Fibroblast of lung (primary cell): Measurements from ENCODE around the gene CLCF1. TPM values are rescaled to one million over a fixed set of nuclear protein-coding genes. Genes with fewer than 3 reads are reported as not detected.

Source experiments
- DNase-seq, 2 donors: peaks; one replicate each; pipeline versions ENCODE4 v3.0.0 to v3.0.0-alpha.2; 2010; ENCODE audit warnings: low read depth in 2 of 2
- H2AFZ ChIP-seq: 2 replicates; pipeline ENCODE4 v1.5.1; 2012; ENCODE audit warnings: low read length, control low read depth, inconsistent platforms
- H3K27ac ChIP-seq: 2 replicates; pipeline ENCODE4 v1.5.1; 2011; ENCODE audit warnings: low read length, control low read depth; ENCODE audit not compliant: insufficient read depth
- H3K27me3 ChIP-seq: 2 replicates; pipeline ENCODE4 v1.5.1; 2011; ENCODE audit warnings: mild to moderate bottlenecking, low read length; ENCODE audit not compliant: control insufficient read depth, insufficient read depth
- H3K36me3 ChIP-seq: 2 replicates; pipeline ENCODE4 v1.5.1; 2011; ENCODE audit warnings: low read length; ENCODE audit not compliant: control insufficient read depth, insufficient read depth
- H3K4me1 ChIP-seq: 2 replicates; pipeline ENCODE4 v1.5.1; 2011; ENCODE audit warnings: low read length; ENCODE audit not compliant: control insufficient read depth, insufficient read depth; ENCODE audit errors: extremely low read depth
- H3K4me2 ChIP-seq: 2 replicates; pipeline ENCODE4 v1.5.1; 2011; ENCODE audit warnings: low read length, control low read depth; ENCODE audit not compliant: insufficient read depth; ENCODE audit errors: extremely low read depth
- H3K4me3 ChIP-seq, 4 experiments: fragments of 200-600 bp in 1 of 4; sonication (generic) in 1 of 4; replicated peaks in 1 of 4; 2 replicates each; pipeline ENCODE4 v1.5.1; 2011 to 2016; ENCODE audit warnings: low read length in 4 of 4, low read depth in 3 of 4, mild to moderate bottlenecking in 3 of 4, control low read depth in 2 of 4, inconsistent platforms in 1 of 4, mixed read lengths in 1 of 4; ENCODE audit not compliant: insufficient read depth in 1 of 4; ENCODE audit errors: control extremely low read depth in 1 of 4
- H3K79me2 ChIP-seq: 2 replicates; pipeline ENCODE4 v1.5.1; 2012; ENCODE audit warnings: mild to moderate bottlenecking, low read length, inconsistent platforms; ENCODE audit not compliant: control insufficient read depth, insufficient read depth
- H3K9ac ChIP-seq: 2 replicates; pipeline ENCODE4 v1.5.1; 2011; ENCODE audit warnings: mild to moderate bottlenecking, low read length, control low read depth; ENCODE audit not compliant: insufficient read depth
- H3K9me3 ChIP-seq: 2 replicates; pipeline ENCODE4 v1.5.1; 2012; ENCODE audit warnings: low read depth, low read length; ENCODE audit not compliant: control insufficient read depth, insufficient read depth
- H4K20me1 ChIP-seq: 2 replicates; pipeline ENCODE4 v1.5.1; 2011; ENCODE audit warnings: low read length; ENCODE audit not compliant: control insufficient read depth, insufficient read depth; ENCODE audit errors: extremely low read depth
- CTCF ChIP-seq, 2 donors: IDR thresholded peaks in 1 of 2; conservative IDR thresholded peaks in 1 of 2; 1 replicate in 1 of 2; 2 replicates in 1 of 2; pipeline ENCODE4 v1.5.1; 2011 to 2012; ENCODE audit warnings: low read length in 2 of 2, control low read depth in 1 of 2, inconsistent platforms in 1 of 2, low read depth in 1 of 2, mild to moderate bottlenecking in 1 of 2
- EZH2 ChIP-seq: IDR thresholded peaks from 2 replicates; pipeline ENCODE4 v1.5.1; 2012; ENCODE audit warnings: low read length, control low read depth, mild to moderate bottlenecking; ENCODE audit errors: missing control alignments
- polyA plus RNA-seq, 2 donors: library from polyadenylated mRNA; depleted of rRNA in 1 of 2; stranded (reverse) in 1 of 2; unstranded in 1 of 2; fragments of >200 nt; gene quantifications; 2 replicates each; pipeline ENCODE4 v1.2.1, GENCODE V29; 2011 to 2012; ENCODE audit warnings: missing spikeins in 1 of 2
- total RNA-seq: library from RNA; depleted of rRNA; stranded (reverse); fragments of >200 nt; gene quantifications from 2 replicates; pipeline ENCODE4 v1.2.1, GENCODE V29; 2014

Gene CLCF1
- total and polyA plus RNA-seq, 2 donors (not counting 1 experiment from before 2014, with no cell fraction given), result 2.3 to 6.0 TPM

DNA sequence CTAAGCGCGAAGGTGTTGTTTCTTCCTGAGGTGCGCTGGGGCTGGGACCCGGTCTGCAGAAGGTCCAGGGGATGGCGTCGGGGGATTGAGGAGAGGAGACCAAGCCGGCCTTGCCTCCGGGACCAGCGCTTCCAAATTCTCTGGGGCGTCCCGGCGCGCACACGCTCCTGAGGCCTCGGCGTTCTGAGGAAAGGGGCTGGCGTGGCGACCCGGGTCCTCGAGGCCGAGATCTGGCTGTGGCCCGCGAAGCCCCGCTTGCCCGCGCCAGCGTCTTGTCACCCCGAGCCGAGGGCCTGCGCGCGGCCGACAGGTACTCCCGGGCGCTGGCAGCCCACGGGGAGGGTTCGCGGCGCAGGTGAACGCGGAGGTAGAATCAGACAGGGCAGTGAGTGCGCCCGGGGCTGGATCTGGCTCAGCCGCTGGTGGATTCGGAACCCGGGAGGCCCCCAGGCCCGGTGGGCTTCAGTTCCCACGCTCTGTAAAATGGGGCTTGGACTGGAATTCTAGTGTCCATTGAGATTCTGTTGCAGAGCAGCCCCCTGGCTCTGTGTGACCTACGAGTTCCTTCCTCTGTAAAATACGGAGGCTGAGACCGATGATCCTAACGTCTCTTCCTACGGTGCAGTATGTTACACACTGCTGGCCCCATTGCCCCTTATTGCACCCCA is 55.4 kb downstream of the CLCF1 start:
- peak overlapping the region; percentile 81 for H3K4me2 ChIP-seq
- no peaks in the 10 kb centered on the region for H3K79me2 ChIP-seq
- H3K9me3 ChIP-seq, result no peaks in the 10 kb centered on the region
- peak overlapping the region; percentile 92 for H2AFZ ChIP-seq
- peak overlapping the region; percentile 74 for H3K9ac ChIP-seq
- peak overlapping the region; percentile 67 to 83 (median 80) for H3K4me3 ChIP-seq
- H3K36me3 ChIP-seq, result no peaks in the 10 kb centered on the region
- H3K27me3 ChIP-seq, result no peaks in the 10 kb centered on the region
- peaks cover 2% of the 10 kb centered on the region for H3K4me1 ChIP-seq
- H3K27ac ChIP-seq, result peak overlapping the region; percentile 54
- no peaks in the 10 kb centered on the region for H4K20me1 ChIP-seq
- TF ChIP-seq EZH2, result no peak
- no peak for TF ChIP-seq CTCF (conservative IDR thresholded peaks at IDR 0.05 in 1 of 2, IDR thresholded peaks at IDR 0.05 in 1 of 2; ENCODE audit: low read depth in 1 of 2, low read length in 2 of 2)
- DNase-seq, result no peak

GRCh38 chr11:67317205-67317887 is 56.1 kb downstream of the CLCF1 start:
- no peaks in the 10 kb centered on the region for H3K79me2 ChIP-seq
- H3K4me2 ChIP-seq, result peak overlapping the region; percentile 81
- H3K27me3 ChIP-seq, result no peaks in the 10 kb centered on the region
- DNase-seq, result peak; percentile 84 to 91
- peak overlapping the region; percentile 92 for H2AFZ ChIP-seq
- no peaks in the 10 kb centered on the region for H3K36me3 ChIP-seq
- H3K4me1 ChIP-seq, result peaks cover 2% of the 10 kb centered on the region
- peak overlapping the region; percentile 67 to 83 (median 80) for H3K4me3 ChIP-seq
- H4K20me1 ChIP-seq, result no peaks in the 10 kb centered on the region
- TF ChIP-seq CTCF (conservative IDR thresholded peaks at IDR 0.05 in 1 of 2, IDR thresholded peaks at IDR 0.05 in 1 of 2; ENCODE audit: low read depth in 1 of 2, low read length in 2 of 2), result peak; percentile 87 to 89
- TF ChIP-seq EZH2, result no peak
- H3K27ac ChIP-seq, result peak overlapping the region; percentile 54
- H3K9ac ChIP-seq, result peak overlapping the region; percentile 74
- H3K9me3 ChIP-seq, result no peaks in the 10 kb centered on the region

- Histone ChIP-seq H3K9ac (no peak overlapping the region), H3K79me2 (no peaks in the 10 kb centered on the region), H3K36me3 (no peaks in the 10 kb centered on the region), H3K4me2 (peak overlapping the region; percentile 81), H3K4me3 (peak overlapping the region; percentile 67 to 83 (median 80)), H3K27me3 (no peaks in the 10 kb centered on the region), H3K27ac (peak overlapping the region; percentile 54), H4K20me1 (no peaks in the 10 kb centered on the region), H3K4me1 (peaks cover 2% of the 10 kb centered on the region), H3K9me3 (no peaks in the 10 kb centered on the region), H2AFZ (peak overlapping the region; percentile 91)
- TF ChIP-seq CTCF (conservative IDR thresholded peaks at IDR 0.05 in 1 of 2, IDR thresholded peaks at IDR 0.05 in 1 of 2; ENCODE audit: low read depth in 1 of 2, low read length in 2 of 2), result no peak
- TF ChIP-seq EZH2, result no peak
- no peak for DNase-seq
These were observed 56.6 kb downstream of the CLCF1 start for GRCh38 chr11:67316882-67317204.
